K562 (cell line): ENCODE data around the gene STAB1. TPM values are rescaled to one million over a fixed set of nuclear protein-coding genes. Genes with fewer than 3 reads are reported as not detected.

ENCODE experiments used
- ATAC-seq: fragments of 200-7000 bp; cut with Tn5 transposase; 3 replicates; pipeline ENCODE4 v1.9.1; 2020; ENCODE audit warnings: moderate library complexity
- BruUV-seq: library from RNA; stranded (reverse); fragments of 400-500 nt; replicated peaks from 2 replicates; lab custom pipeline; 2021; lab: Mats Ljungman, UMichigan
- CTCF ChIA-PET: fragments of 300-600 bp; formaldehyde crosslinking; extraction: SDS; loops from one replicate; lab custom pipeline; 2021; ENCODE audit warnings: low intra/inter-chr PET ratio; lab: Yijun Ruan, JAX
- POLR2A ChIA-PET: fragments of 300-600, 350-650 bp; sonication (Branson Sonifier 250); formaldehyde crosslinking; extraction: SDS; loops from one replicate; lab custom pipeline; 2021; ENCODE audit warnings: antibody characterized with exemption, inconsistent platforms; lab: Yijun Ruan, JAX
- DNase-seq, 4 experiments: peaks; one replicate each; pipeline versions ENCODE4 v3.0.0 to v3.0.0-alpha.2; 2011 to 2018; ENCODE audit warnings: low spot score in 3 of 4, mixed read lengths in 3 of 4; ENCODE audit errors: extremely low read depth in 1 of 4
- FAIRE-seq: peaks from 2 replicates; lab custom pipeline; 2011; peaks lifted over from hg19 to GRCh38; lab: Jason Lieb, UNC
- H2AFZ ChIP-seq: 2 replicates; pipeline ENCODE4 v1.6.0; 2011; ENCODE audit warnings: low read depth, low read length, control low read depth, inconsistent platforms
- H3K27ac ChIP-seq: fragments of 200-600 bp; 3 replicates; pipeline ENCODE4 v1.8.0; 2011; ENCODE audit warnings: low read depth, mild to moderate bottlenecking, control low read depth, inconsistent platforms, low read length, moderate library complexity, mixed read lengths; ENCODE audit errors: extremely low read depth
- H3K27me3 ChIP-seq, 2 experiments: fragments of 300-600 bp in 1 of 2; 2 replicates in 1 of 2; 3 replicates in 1 of 2; pipeline versions ENCODE4 v1.6.0 to v1.8.0; 2011; ENCODE audit warnings: inconsistent platforms in 2 of 2, low read length in 2 of 2, mild to moderate bottlenecking in 1 of 2, mixed read lengths in 1 of 2, moderate library complexity in 1 of 2; ENCODE audit not compliant: control insufficient read depth in 2 of 2, insufficient read depth in 2 of 2
- H3K36me3 ChIP-seq: fragments of 300-600 bp; 3 replicates; pipeline ENCODE4 v1.8.0; 2011; ENCODE audit warnings: mild to moderate bottlenecking, low read length, inconsistent platforms; ENCODE audit not compliant: control insufficient read depth, insufficient read depth
- H3K4me1 ChIP-seq, 2 experiments: fragments of 200-600 bp in 1 of 2; replicated peaks in 1 of 2; 2 replicates in 1 of 2; 3 replicates in 1 of 2; pipeline versions ENCODE4 v1.5.1 to v1.8.0; 2011; ENCODE audit warnings: inconsistent platforms in 2 of 2, low read length in 2 of 2, mild to moderate bottlenecking in 1 of 2, mixed read lengths in 1 of 2, moderate library complexity in 1 of 2; ENCODE audit not compliant: control insufficient read depth in 2 of 2, insufficient read depth in 2 of 2
- H3K4me2 ChIP-seq: 2 replicates; pipeline ENCODE4 v1.6.1; 2011; ENCODE audit warnings: low read length, control low read depth, inconsistent platforms, mixed read lengths; ENCODE audit not compliant: insufficient read depth
- H3K4me3 ChIP-seq: fragments of 200-600 bp; sonication (generic), shearing (Covaris generic); 2 replicates; pipeline ENCODE4 v1.5.1; 2016; ENCODE audit warnings: control low read depth, inconsistent platforms
- H3K79me2 ChIP-seq: fragments of 200-600 bp; 3 replicates; pipeline ENCODE4 v1.8.0; 2011; ENCODE audit warnings: low read length, inconsistent platforms; ENCODE audit not compliant: control insufficient read depth, insufficient read depth
- H3K9ac ChIP-seq, 2 experiments: 2 replicates each; pipeline versions ENCODE4 v1.6.0 to v1.6.1; 2011; ENCODE audit warnings: low read depth in 2 of 2, low read length in 2 of 2, control low read depth in 1 of 2, inconsistent platforms in 1 of 2, mild to moderate bottlenecking in 1 of 2, mixed read lengths in 1 of 2; ENCODE audit not compliant: insufficient read depth in 1 of 2
- H3K9me1 ChIP-seq: one replicate; pipeline ENCODE4 v1.6.0; 2011; ENCODE audit warnings: inconsistent platforms, mild to moderate bottlenecking, low read length, moderate library complexity; ENCODE audit not compliant: control insufficient read depth, insufficient read depth
- H3K9me3 ChIP-seq: replicated peaks from 2 replicates; pipeline ENCODE4 v1.5.1; 2011; ENCODE audit warnings: low read depth, low read length, inconsistent platforms; ENCODE audit not compliant: control insufficient read depth, insufficient read depth
- H4K20me1 ChIP-seq: replicated peaks from 2 replicates; pipeline ENCODE4 v1.6.1; 2011; ENCODE audit warnings: low read length, inconsistent platforms, mixed read lengths; ENCODE audit not compliant: control insufficient read depth, insufficient read depth
- ESRRA ChIP-seq: fragments of 450-650 bp; IDR thresholded peaks from 2 replicates; pipeline ENCODE4 v1.6.1; 2014; ENCODE audit warnings: low read depth, mild to moderate bottlenecking, moderate library complexity, borderline replicate concordance
- SAP30 ChIP-seq: fragments of 200-600 bp; sonication (generic); IDR thresholded peaks from 2 replicates; pipeline ENCODE4 v1.6.1; 2012; ENCODE audit warnings: borderline replicate concordance, low read depth, mild to moderate bottlenecking, moderate library complexity, low read length, control low read depth, inconsistent platforms; ENCODE audit not compliant: insufficient read depth, poor library complexity, severe bottlenecking
- ZC3H4 ChIP-seq: sonication (generic); formaldehyde crosslinking; IDR thresholded peaks from 2 replicates; pipeline ENCODE4 v1.9.0; 2021; ENCODE audit warnings: missing genetic modification reagents, borderline replicate concordance
- ZMIZ1 ChIP-seq, 2 experiments: fragments of 150-350 bp in 1 of 2; IDR thresholded peaks; 2 replicates each; pipeline ENCODE4 v1.6.1; 2012 to 2016; ENCODE audit warnings: low read depth in 2 of 2, low read length in 2 of 2, mild to moderate bottlenecking in 1 of 2, moderate library complexity in 1 of 2
- ZNF668 ChIP-seq: fragments of 250-450 bp; sonication (Bioruptor Pico); IDR thresholded peaks from 2 replicates; pipeline ENCODE4 v1.8.0; 2022; ENCODE audit warnings: mild to moderate bottlenecking, inconsistent platforms
- WGBS: fragments of 100-300 bp; shearing (Covaris generic); methylation state at CpG from one replicate; pipeline ENCODE4 v1.1.6; 2016; ENCODE audit warnings: low coverage, mixed read lengths; ENCODE audit not compliant: insufficient coverage; ENCODE audit errors: missing lambda C conversion rate; 5-methylcytosine and 5-hydroxymethylcytosine counted together
- in situ Hi-C: fragments of 300-500 bp; cut with MboI; formaldehyde crosslinking; loops from 4 replicates; pipeline ENCODE4 v1.15.0; 2018; ENCODE audit warnings: inconsistent platforms, mixed read lengths
- intact Hi-C: fragments of 100-400 bp; cut with micrococcal nuclease; formaldehyde crosslinking; loops from 2 replicates; pipeline ENCODE4 v1.14.2; 2022
- polyA plus RNA-seq, 8 experiments: library from polyadenylated mRNA; depleted of rRNA in 4 of 8; stranded (reverse) in 5 of 8; unstranded in 3 of 8; fragments of >200 nt; fragmentation: Nextera tagmentation in 2 of 8; fragmentation: Illumina TruSeq in 1 of 8; extraction: Ambion mirVana in 2 of 8; extraction: Trizol in 1 of 8; gene quantifications; 2 replicates each; pipeline versions ENCODE4 v1.2.1 to v1.2.3, GENCODE V29; 2011 to 2014; ENCODE audit warnings: inconsistent platforms in 1 of 8, missing spikeins in 1 of 8
- total RNA-seq, 7 experiments: library from RNA; depleted of rRNA in 6 of 7; stranded (reverse); fragments of >200 nt in 6 of 7; fragmentation: Illumina TruSeq in 2 of 7; extraction: Trizol in 2 of 7; gene quantifications; 2 replicates each; pipeline versions ENCODE4 v1.2.1 to v1.2.3, GENCODE V29; 2011 to 2021; ENCODE audit warnings: low replicate concordance in 1 of 7
- TF ChIP-seq, protein P1 (sequence below): sonication (generic); IDR thresholded peaks from 2 replicates; pipeline ENCODE4 v1.6.1; 2016

The STAB1 gene
- total and polyA plus RNA-seq, 9 of the 15 experiments (the other 6 are each of a cell fraction or from before 2014, with no cell fraction given), result 0.20 to 3.9 (median 1.2) TPM

DNA sequence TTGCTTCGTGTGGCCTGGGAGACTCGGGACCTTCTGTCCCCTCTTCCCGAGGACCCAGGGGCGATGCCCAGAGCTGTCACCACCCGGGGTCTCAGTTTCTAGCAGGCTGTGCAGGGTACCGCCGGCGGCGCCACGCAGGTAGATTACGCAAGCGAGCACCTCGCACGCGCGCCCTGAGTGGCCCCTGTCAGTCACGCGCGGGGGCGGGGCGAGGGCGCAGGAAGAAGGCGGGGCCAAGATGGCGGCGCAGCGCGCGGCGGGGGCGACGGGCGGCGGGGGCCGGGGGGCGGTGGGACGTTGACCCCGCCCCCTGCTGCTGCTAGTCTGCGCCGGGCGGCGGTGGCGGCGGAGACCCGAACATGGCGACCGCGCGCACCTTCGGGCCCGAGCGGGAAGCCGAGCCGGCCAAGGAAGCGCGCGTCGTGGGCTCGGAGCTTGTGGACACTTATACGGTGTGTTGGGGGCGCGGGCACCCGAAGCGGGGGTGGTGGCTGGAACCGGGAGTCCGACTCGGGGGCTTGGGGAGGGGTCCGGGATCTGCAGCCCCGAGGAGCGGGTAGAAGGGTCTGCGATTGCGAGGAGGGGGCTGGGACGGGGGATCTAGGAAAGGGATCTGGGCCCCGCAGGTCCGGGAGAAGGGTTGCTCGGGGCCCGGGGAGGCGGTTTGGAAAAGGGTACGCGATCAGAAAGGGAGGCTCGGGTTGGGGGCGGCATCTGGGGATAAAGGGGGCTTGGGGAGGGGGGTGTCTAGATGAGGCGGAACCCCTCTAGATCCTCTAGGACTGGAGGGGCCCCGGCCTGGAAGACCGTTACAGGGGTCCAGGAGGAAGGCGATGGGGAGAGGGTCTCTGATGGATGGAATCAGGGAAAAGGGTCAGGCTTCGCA, 39.6 kb upstream of the STAB1 start, which contains the start of gene NISCH (continued):
- TF ChIP-seq ZMIZ1 (IDR thresholded peaks at IDR 0.05; ENCODE audit: low read depth in 2 of 2, low read length in 2 of 2), result peak in 1 of 2 experiments; percentile 62; a peak in 1 of 4 replicates
- TF ChIP-seq ZC3H4 (CRISPR knock-in tag), result no peak
- TF ChIP-seq ZNF668, result no peak

GRCh38 chr3:52456169-52456799, 38.9 kb upstream of the STAB1 start:
- DNase-seq (peak; percentile 19 to 47 (median 34)), ATAC-seq (peak; percentile 60), FAIRE-seq (no peak)
- H2AFZ ChIP-seq, result no peak overlapping the region
- ChIA-PET CTCF (no interaction called here), POLR2A (interaction anchor here (0.6 kb wide), 2 partner anchors 22 to 490 kb away, joined by 3 read pairs; no protein-coding TSS in a partner anchor)
- H3K9me3 ChIP-seq, result no peaks in the 10 kb centered on the region
- peak overlapping the region; percentile 81 to 96 for H3K9ac ChIP-seq
- H3K9me1 ChIP-seq, result no peaks in the 10 kb centered on the region
- intact Hi-C loops, result loop anchor here (10.0 kb wide), 1 partner anchor 229 kb away; the partner anchor contains the start of genes GNL3 and PBRM1
- peak overlapping the region; percentile 73 for H3K27ac ChIP-seq
- H3K4me1 ChIP-seq, result peaks cover 19 to 40% of the 10 kb centered on the region in 2 experiments; a peak in 4 of 5 replicates
- in situ Hi-C loops, result no loop called here
- H3K4me3 ChIP-seq, result peak overlapping the region; percentile 92
- H3K27me3 ChIP-seq, result no peaks in the 10 kb centered on the region
- WGBS, result 7% methylated on average over 8 of the region's 13 CpGs
- TF ChIP-seq, protein P1, sequence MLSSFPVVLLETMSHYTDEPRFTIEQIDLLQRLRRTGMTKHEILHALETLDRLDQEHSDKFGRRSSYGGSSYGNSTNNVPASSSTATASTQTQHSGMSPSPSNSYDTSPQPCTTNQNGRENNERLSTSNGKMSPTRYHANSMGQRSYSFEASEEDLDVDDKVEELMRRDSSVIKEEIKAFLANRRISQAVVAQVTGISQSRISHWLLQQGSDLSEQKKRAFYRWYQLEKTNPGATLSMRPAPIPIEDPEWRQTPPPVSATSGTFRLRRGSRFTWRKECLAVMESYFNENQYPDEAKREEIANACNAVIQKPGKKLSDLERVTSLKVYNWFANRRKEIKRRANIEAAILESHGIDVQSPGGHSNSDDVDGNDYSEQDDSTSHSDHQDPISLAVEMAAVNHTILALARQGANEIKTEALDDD, result no peak
- TF ChIP-seq SAP30 (peak; percentile 29), ESRRA (no peak)
- no peaks in the 10 kb centered on the region for H4K20me1 ChIP-seq
- H3K79me2 ChIP-seq, result peaks cover 28% of the 10 kb centered on the region
- no TSS peak for BruUV-seq
- H3K4me2 ChIP-seq, result peak overlapping the region; percentile 87
- H3K36me3 ChIP-seq, result peaks cover 37% of the 10 kb centered on the region; the same call in 2 of the 3 replicates
